Measurements from ENCODE around the gene PARD3.

PARD3 gene

GRCh38 chr10:34698979-34699378, 116.1 kb downstream of the PARD3 start:
- Histone ChIP-seq H3K9ac (ENCODE audit: low read depth, low read length) (no peak overlapping the region), H3K4me1 (ENCODE audit: insufficient read depth, low read length) (no peaks in the 10 kb centered on the region; the same call in 1 of the 2 replicates), H3K79me2 (ENCODE audit: insufficient read depth, low read length) (peaks cover 89% of the 10 kb centered on the region), H3K4me3 (ENCODE audit: low read depth in 1 of 2, low read length in 2 of 2) (no peak overlapping the region), H3K36me3 (ENCODE audit: insufficient read depth, low read length) (peaks cover 15% of the 10 kb centered on the region), H2AFZ (ENCODE audit: low read depth, low read length) (no peak overlapping the region), H3K4me2 (ENCODE audit: insufficient read depth, low read length) (no peak overlapping the region), H3K27ac (ENCODE audit: low read length) (no peak overlapping the region), H3K9me3 (ENCODE audit: insufficient read depth, low read length, severe bottlenecking) (no peaks in the 10 kb centered on the region), H3K27me3 (ENCODE audit: insufficient read depth, low read length, poor library complexity) (no peaks in the 10 kb centered on the region), H4K20me1 (ENCODE audit: insufficient read depth, low read length) (peaks cover 64% of the 10 kb centered on the region)
- ATAC-seq (ENCODE audit: insufficient read depth, low read depth) (no peak), DNase-seq (no peak)
- TF ChIP-seq, protein P1, sequence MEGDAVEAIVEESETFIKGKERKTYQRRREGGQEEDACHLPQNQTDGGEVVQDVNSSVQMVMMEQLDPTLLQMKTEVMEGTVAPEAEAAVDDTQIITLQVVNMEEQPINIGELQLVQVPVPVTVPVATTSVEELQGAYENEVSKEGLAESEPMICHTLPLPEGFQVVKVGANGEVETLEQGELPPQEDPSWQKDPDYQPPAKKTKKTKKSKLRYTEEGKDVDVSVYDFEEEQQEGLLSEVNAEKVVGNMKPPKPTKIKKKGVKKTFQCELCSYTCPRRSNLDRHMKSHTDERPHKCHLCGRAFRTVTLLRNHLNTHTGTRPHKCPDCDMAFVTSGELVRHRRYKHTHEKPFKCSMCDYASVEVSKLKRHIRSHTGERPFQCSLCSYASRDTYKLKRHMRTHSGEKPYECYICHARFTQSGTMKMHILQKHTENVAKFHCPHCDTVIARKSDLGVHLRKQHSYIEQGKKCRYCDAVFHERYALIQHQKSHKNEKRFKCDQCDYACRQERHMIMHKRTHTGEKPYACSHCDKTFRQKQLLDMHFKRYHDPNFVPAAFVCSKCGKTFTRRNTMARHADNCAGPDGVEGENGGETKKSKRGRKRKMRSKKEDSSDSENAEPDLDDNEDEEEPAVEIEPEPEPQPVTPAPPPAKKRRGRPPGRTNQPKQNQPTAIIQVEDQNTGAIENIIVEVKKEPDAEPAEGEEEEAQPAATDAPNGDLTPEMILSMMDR (IDR thresholded peaks at IDR 0.05; ENCODE audit: borderline replicate concordance, extremely low read depth, low read length, poor library complexity, severe bottlenecking), result no peak
- TF ChIP-seq EZH2 (IDR thresholded peaks at IDR 0.05; ENCODE audit: borderline replicate concordance, low read depth, low read length, severe bottlenecking), result no peak

DNA sequence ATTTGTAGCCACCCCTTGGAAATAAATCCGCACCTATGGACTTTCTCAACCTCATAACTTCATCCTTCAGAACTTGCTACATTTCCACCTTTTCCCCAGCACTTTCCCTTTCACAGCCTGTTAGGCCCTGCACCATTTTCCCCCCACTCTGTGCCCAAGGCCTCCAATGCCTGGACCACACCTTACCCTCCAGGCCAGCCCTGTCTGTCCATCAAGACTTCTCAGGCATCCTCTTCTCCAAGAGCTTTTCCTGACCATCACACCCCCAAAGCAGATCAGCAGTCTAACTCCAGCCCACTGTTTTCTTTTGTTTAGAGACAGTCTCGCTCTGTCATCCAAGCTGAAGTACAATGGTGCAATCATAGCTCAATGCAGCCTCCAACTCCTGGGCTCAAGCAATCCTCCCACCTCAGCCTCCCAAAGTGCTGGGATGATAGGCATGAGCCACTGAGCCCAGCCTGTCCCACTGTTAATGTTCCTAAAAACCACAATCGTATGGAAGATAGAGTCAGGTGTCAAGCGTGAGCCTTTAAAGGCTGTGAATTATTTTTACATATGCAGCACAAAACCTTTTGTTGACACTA, 116.8 kb downstream of the PARD3 start:
- Histone ChIP-seq H3K9me3 (ENCODE audit: insufficient read depth, low read length, severe bottlenecking) (no peaks in the 10 kb centered on the region), H3K4me1 (ENCODE audit: insufficient read depth, low read length) (no peaks in the 10 kb centered on the region; the same call in 1 of the 2 replicates), H3K79me2 (ENCODE audit: insufficient read depth, low read length) (peaks cover 88% of the 10 kb centered on the region), H3K4me2 (ENCODE audit: insufficient read depth, low read length) (no peak overlapping the region), H4K20me1 (ENCODE audit: insufficient read depth, low read length) (peaks cover 58% of the 10 kb centered on the region), H3K4me3 (ENCODE audit: low read depth in 1 of 2, low read length in 2 of 2) (no peak overlapping the region), H3K27me3 (ENCODE audit: insufficient read depth, low read length, poor library complexity) (no peaks in the 10 kb centered on the region), H3K27ac (ENCODE audit: low read length) (peak overlapping the region; percentile 41; the same call in 1 of the 2 replicates), H2AFZ (ENCODE audit: low read depth, low read length) (no peak overlapping the region), H3K9ac (ENCODE audit: low read depth, low read length) (no peak overlapping the region), H3K36me3 (ENCODE audit: insufficient read depth, low read length) (peaks cover 15% of the 10 kb centered on the region)
- no peak for DNase-seq
- TF ChIP-seq, protein P1 (IDR thresholded peaks at IDR 0.05; ENCODE audit: borderline replicate concordance, extremely low read depth, low read length, poor library complexity, severe bottlenecking), result no peak
- TF ChIP-seq EZH2 (IDR thresholded peaks at IDR 0.05; ENCODE audit: borderline replicate concordance, low read depth, low read length, severe bottlenecking), result no peak
- ATAC-seq (ENCODE audit: insufficient read depth, low read depth), result no peak

DNA sequence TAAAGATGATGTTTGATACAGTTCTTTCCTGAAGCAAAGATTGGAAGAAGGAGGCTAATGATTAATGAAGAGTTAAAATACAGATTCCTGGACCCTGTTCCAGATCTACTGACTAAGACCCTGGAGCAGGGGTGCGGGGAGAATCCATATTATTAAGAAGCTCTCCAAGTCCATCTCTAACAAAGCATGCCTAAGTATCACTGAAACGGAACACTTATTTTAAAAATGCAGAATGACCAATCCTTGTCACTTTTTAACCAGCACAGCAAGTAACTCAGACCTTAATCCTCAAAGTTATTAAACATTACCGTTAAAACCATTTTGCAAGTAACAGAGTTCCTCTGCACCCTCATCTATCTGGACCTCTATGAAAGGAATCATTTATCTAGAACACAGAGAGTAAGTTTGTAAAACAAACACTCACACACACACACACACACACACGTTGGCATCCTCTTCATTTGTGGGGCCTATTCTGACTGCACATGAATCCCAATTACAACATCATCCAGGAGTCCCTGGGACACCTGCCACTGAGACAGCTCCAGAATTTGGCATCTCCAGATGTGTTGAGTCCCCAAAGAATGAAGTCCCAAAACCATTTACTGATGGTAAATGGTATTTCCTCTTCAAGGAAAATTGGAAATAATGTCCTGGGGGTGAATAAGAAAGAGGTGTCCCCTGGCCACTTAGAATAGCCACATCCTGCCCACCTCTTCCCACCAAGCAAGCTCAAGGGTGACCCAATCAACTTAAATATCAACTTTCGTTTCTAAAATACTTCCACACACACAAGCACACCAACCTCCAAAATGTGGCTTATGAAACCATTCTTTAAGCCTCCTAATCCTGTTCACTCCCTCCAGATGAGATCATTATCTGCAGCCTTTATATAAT, 117.5 kb downstream of the PARD3 start:
- Histone ChIP-seq H3K27me3 (ENCODE audit: insufficient read depth, low read length, poor library complexity) (no peaks in the 10 kb centered on the region), H3K79me2 (ENCODE audit: insufficient read depth, low read length) (peaks cover 88% of the 10 kb centered on the region), H4K20me1 (ENCODE audit: insufficient read depth, low read length) (peaks cover 55% of the 10 kb centered on the region), H2AFZ (ENCODE audit: low read depth, low read length) (no peak overlapping the region), H3K4me3 (ENCODE audit: low read depth in 1 of 2, low read length in 2 of 2) (no peak overlapping the region), H3K36me3 (ENCODE audit: insufficient read depth, low read length) (peaks cover 20% of the 10 kb centered on the region), H3K4me1 (ENCODE audit: insufficient read depth, low read length) (no peaks in the 10 kb centered on the region; the same call in 1 of the 2 replicates), H3K4me2 (ENCODE audit: insufficient read depth, low read length) (no peak overlapping the region), H3K9me3 (ENCODE audit: insufficient read depth, low read length, severe bottlenecking) (no peaks in the 10 kb centered on the region), H3K27ac (ENCODE audit: low read length) (peak overlapping the region; percentile 41), H3K9ac (ENCODE audit: low read depth, low read length) (no peak overlapping the region)
- ATAC-seq (ENCODE audit: insufficient read depth, low read depth), result 0 out of 3 replicates have a peak, but pooled peaks have one; percentile 34
- TF ChIP-seq EZH2 (IDR thresholded peaks at IDR 0.05; ENCODE audit: borderline replicate concordance, low read depth, low read length, severe bottlenecking), result no peak
- TF ChIP-seq, protein P1 (IDR thresholded peaks at IDR 0.05; ENCODE audit: borderline replicate concordance, extremely low read depth, low read length, poor library complexity, severe bottlenecking), result no peak
- no peak for DNase-seq
